HFFc6 (cell line): ENCODE results near the gene PTH1R. TPM values are rescaled to one million over a fixed set of nuclear protein-coding genes. Genes with fewer than 3 reads are reported as not detected.
"Not testable (repeated sequence)": the region's sequence is repeated elsewhere in the genome, so short reads cannot be mapped to it uniquely, and the experiment has no call there.

Experiments
- DNase-seq: peaks from one replicate; pipeline ENCODE4 v3.0.0-alpha.2; 2018
- H3K27ac Mint-ChIP-seq: 2 replicates; pipeline ENCODE4 v1.8.0; 2020; ENCODE audit warnings: mild to moderate bottlenecking, mixed read lengths
- H3K27me3 Mint-ChIP-seq: 2 replicates; pipeline ENCODE4 v1.8.0; 2021; ENCODE audit warnings: mild to moderate bottlenecking, moderate library complexity, mixed read lengths; ENCODE audit not compliant: insufficient read depth
- H3K36me3 Mint-ChIP-seq: 2 replicates; pipeline ENCODE4 v1.8.0; 2021; ENCODE audit warnings: low read depth, mixed read lengths
- H3K4me1 Mint-ChIP-seq: 2 replicates; pipeline ENCODE4 v1.8.0; 2020; ENCODE audit warnings: low read depth, mixed read lengths
- H3K4me3 Mint-ChIP-seq: 2 replicates; pipeline ENCODE4 v1.8.0; 2020; ENCODE audit warnings: mild to moderate bottlenecking, moderate library complexity, mixed read lengths
- H3K9me3 Mint-ChIP-seq: 2 replicates; pipeline ENCODE4 v1.8.0; 2020; ENCODE audit warnings: mild to moderate bottlenecking, mixed read lengths
- total RNA-seq, 6 experiments: library from RNA; stranded (reverse); fragmentation: NEBNext Ultra II Directional; extraction: Animal tissue kit (Norgen Biotek cat#: 25700); gene quantifications; 2 replicates in 1 of 6; 3 replicates in 5 of 6; pipeline ENCODE4 v1.2.3, GENCODE V29; 2021
- TF ChIP-seq, protein P1 (sequence below): fragments of 200-600 bp; sonication (generic); IDR thresholded peaks from 2 replicates; pipeline ENCODE4 v1.5.0; 2021; ENCODE audit warnings: antibody characterized with exemption, mild to moderate bottlenecking

The PTH1R gene
- total RNA-seq, 6 experiments from 2014 or later: 0.09 to 1.4 (median 0.85) TPM; not detected in 1

- no peak for DNase-seq
- TF ChIP-seq, protein P1, sequence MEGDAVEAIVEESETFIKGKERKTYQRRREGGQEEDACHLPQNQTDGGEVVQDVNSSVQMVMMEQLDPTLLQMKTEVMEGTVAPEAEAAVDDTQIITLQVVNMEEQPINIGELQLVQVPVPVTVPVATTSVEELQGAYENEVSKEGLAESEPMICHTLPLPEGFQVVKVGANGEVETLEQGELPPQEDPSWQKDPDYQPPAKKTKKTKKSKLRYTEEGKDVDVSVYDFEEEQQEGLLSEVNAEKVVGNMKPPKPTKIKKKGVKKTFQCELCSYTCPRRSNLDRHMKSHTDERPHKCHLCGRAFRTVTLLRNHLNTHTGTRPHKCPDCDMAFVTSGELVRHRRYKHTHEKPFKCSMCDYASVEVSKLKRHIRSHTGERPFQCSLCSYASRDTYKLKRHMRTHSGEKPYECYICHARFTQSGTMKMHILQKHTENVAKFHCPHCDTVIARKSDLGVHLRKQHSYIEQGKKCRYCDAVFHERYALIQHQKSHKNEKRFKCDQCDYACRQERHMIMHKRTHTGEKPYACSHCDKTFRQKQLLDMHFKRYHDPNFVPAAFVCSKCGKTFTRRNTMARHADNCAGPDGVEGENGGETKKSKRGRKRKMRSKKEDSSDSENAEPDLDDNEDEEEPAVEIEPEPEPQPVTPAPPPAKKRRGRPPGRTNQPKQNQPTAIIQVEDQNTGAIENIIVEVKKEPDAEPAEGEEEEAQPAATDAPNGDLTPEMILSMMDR: no peak
- H3K4me3 Mint-ChIP-seq: no peak overlapping the region
- H3K27me3 Mint-ChIP-seq: peaks cover 4% of the 10 kb centered on the region
- H3K9me3 Mint-ChIP-seq: no peaks in the 10 kb centered on the region
- H3K27ac Mint-ChIP-seq: no peak overlapping the region
- peaks cover 4% of the 10 kb centered on the region; the same call in 1 of the 2 replicates for H3K36me3 Mint-ChIP-seq
- peaks cover 13% of the 10 kb centered on the region for H3K4me1 Mint-ChIP-seq
Observed at GRCh38 chr3:46908986-46909534, 31.5 kb downstream of the PTH1R start.

DNA sequence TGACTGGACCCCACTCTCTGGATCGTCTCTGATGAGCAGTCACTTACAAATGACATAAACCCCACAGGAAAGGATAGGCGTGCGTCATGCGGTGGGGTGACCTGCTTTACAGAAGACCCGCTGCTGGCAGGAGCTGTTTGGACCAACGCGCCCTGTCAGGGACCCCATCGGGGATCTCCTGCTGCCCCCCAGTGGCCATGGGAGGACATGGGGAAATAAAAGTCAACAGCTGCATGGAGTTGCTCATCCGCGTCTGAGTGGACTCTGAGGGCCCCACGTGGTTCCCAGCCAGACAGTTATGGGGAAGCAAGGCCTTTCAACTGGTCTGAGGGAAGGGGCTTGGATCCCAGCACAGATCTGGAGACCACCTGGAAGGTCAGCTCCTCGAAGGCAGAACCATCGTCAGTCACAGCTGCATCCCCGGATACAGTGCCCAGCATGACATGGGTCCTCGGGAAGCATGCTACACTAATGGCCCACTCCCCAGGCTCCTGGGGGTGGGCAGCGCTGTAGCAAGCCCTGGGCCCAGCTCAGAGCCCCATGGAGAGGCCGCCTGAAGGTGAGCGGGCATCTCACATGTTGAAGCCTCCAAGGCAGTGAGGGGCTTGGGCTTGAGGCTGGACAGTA, 32.1 kb downstream of the PTH1R start:
- H3K36me3 Mint-ChIP-seq: peaks cover 4% of the 10 kb centered on the region; the same call in 1 of the 2 replicates
- H3K9me3 Mint-ChIP-seq: no peaks in the 10 kb centered on the region
- TF ChIP-seq, protein P1: peak; percentile 88
- DNase-seq: peak; percentile 77
- no peak overlapping the region for H3K4me3 Mint-ChIP-seq
- H3K27me3 Mint-ChIP-seq: peaks cover under 1% of the 10 kb centered on the region
- peaks cover 15% of the 10 kb centered on the region for H3K4me1 Mint-ChIP-seq
- H3K27ac Mint-ChIP-seq: no peak overlapping the region

GRCh38 chr3:46910166-46910760, 32.7 kb downstream of the PTH1R start:
- H3K4me3 Mint-ChIP-seq: no peak overlapping the region
- no peak overlapping the region for H3K27ac Mint-ChIP-seq
- TF ChIP-seq, protein P1: no peak
- peaks cover 1% of the 10 kb centered on the region for H3K27me3 Mint-ChIP-seq
- DNase-seq: no peak
- peaks cover 7% of the 10 kb centered on the region; the same call in 1 of the 2 replicates for H3K36me3 Mint-ChIP-seq
- H3K4me1 Mint-ChIP-seq: peaks cover 15% of the 10 kb centered on the region
- H3K9me3 Mint-ChIP-seq: no peaks in the 10 kb centered on the region

GRCh38 chr3:46910914-46911313, 33.4 kb downstream of the PTH1R start:
- H3K27me3 Mint-ChIP-seq, DNase-seq, H3K27ac Mint-ChIP-seq, H3K36me3 Mint-ChIP-seq, H3K9me3 Mint-ChIP-seq, H3K4me3 Mint-ChIP-seq: not testable (repeated sequence)
- peaks cover 15% of the 10 kb centered on the region for H3K4me1 Mint-ChIP-seq

GRCh38 chr3:46912986-46913385, 35.5 kb downstream of the PTH1R start:
- Mint-ChIP-seq H3K9me3 (peaks cover 11% of the 10 kb centered on the region), H3K27ac (no peak overlapping the region), H3K27me3 (peaks cover 3% of the 10 kb centered on the region; the same call in 1 of the 2 replicates), H3K4me1 (peaks cover 32% of the 10 kb centered on the region), H3K36me3 (peaks cover 22% of the 10 kb centered on the region), H3K4me3 (no peak overlapping the region)
- TF ChIP-seq, protein P1: no peak
- DNase-seq: no peak

GRCh38 chr3:46913644-46914043, 36.1 kb downstream of the PTH1R start:
- Mint-ChIP-seq H3K27me3 (peaks cover 3% of the 10 kb centered on the region), H3K4me1 (peaks cover 32% of the 10 kb centered on the region), H3K4me3 (no peak overlapping the region), H3K36me3 (peaks cover 28% of the 10 kb centered on the region), H3K27ac (no peak overlapping the region; the same call in 1 of the 2 replicates), H3K9me3 (peaks cover 15% of the 10 kb centered on the region)
- TF ChIP-seq, protein P1: no peak
- no peak for DNase-seq
